ENCODE measurements around the gene CAV3. TPM values are rescaled to one million over a fixed set of nuclear protein-coding genes. Genes with fewer than 3 reads are reported as not detected.

The CAV3 gene
- total RNA-seq, 1 donor from 2014 or later, result 0.32 TPM

DNA sequence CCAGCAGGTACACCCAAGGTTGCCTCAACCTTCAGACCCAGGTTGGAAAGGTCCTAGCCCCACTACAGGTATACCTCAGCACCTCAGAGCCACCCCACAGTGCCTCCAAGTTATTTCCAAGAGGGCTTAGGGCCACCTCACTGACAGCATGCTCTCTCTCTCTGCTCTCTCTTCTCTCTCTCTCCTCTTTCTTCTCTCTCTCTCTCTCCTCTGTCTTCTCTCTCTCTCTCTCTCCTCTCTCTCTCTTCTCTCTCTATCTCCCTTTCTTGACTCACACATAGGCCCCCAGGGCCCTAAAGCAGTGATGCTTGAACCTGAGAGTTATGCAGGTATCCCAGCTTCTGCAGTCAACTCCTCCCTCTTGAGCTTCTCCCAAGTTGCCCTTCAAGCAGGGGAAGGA, 4.2 kb downstream of the CAV3 start:
- Histone ChIP-seq H3K4me3 (no peak overlapping the region), H3K9me3 (no peaks in the 10 kb centered on the region), H3K27ac (no peak overlapping the region), H3K4me1 (no peaks in the 10 kb centered on the region), H3K36me3 (no peaks in the 10 kb centered on the region), H3K27me3 (no peaks in the 10 kb centered on the region)
- DNase-seq (no peak), ATAC-seq (no peak)
- intact Hi-C loops (cut with DNase I), result no loop called here
- TF ChIP-seq, protein P1, sequence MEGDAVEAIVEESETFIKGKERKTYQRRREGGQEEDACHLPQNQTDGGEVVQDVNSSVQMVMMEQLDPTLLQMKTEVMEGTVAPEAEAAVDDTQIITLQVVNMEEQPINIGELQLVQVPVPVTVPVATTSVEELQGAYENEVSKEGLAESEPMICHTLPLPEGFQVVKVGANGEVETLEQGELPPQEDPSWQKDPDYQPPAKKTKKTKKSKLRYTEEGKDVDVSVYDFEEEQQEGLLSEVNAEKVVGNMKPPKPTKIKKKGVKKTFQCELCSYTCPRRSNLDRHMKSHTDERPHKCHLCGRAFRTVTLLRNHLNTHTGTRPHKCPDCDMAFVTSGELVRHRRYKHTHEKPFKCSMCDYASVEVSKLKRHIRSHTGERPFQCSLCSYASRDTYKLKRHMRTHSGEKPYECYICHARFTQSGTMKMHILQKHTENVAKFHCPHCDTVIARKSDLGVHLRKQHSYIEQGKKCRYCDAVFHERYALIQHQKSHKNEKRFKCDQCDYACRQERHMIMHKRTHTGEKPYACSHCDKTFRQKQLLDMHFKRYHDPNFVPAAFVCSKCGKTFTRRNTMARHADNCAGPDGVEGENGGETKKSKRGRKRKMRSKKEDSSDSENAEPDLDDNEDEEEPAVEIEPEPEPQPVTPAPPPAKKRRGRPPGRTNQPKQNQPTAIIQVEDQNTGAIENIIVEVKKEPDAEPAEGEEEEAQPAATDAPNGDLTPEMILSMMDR (IDR thresholded peaks at IDR 0.05), result no peak

- intact Hi-C loops (cut with DNase I), result no loop called here
- no peak overlapping the region for H3K4me3 ChIP-seq
- H3K9me3 ChIP-seq, result no peaks in the 10 kb centered on the region
- ATAC-seq, result no peak
- TF ChIP-seq, protein P1 (IDR thresholded peaks at IDR 0.05), result no peak
- H3K4me1 ChIP-seq, result no peaks in the 10 kb centered on the region
- no peaks in the 10 kb centered on the region for H3K36me3 ChIP-seq
- H3K27ac ChIP-seq, result no peak overlapping the region
- no peak for DNase-seq
- H3K27me3 ChIP-seq, result no peaks in the 10 kb centered on the region
These were observed 5.0 kb downstream of the CAV3 start for GRCh38 chr3:8738639-8739038.

GRCh38 chr3:8739757-8740504, 6.3 kb downstream of the CAV3 start:
- Histone ChIP-seq H3K27ac (no peak overlapping the region), H3K4me1 (no peaks in the 10 kb centered on the region), H3K36me3 (no peaks in the 10 kb centered on the region), H3K27me3 (no peaks in the 10 kb centered on the region), H3K4me3 (no peak overlapping the region), H3K9me3 (no peaks in the 10 kb centered on the region)
- intact Hi-C loops (cut with DNase I), result no loop called here
- TF ChIP-seq, protein P1 (IDR thresholded peaks at IDR 0.05), result no peak
- no peak for ATAC-seq
- DNase-seq, result no peak

DNA sequence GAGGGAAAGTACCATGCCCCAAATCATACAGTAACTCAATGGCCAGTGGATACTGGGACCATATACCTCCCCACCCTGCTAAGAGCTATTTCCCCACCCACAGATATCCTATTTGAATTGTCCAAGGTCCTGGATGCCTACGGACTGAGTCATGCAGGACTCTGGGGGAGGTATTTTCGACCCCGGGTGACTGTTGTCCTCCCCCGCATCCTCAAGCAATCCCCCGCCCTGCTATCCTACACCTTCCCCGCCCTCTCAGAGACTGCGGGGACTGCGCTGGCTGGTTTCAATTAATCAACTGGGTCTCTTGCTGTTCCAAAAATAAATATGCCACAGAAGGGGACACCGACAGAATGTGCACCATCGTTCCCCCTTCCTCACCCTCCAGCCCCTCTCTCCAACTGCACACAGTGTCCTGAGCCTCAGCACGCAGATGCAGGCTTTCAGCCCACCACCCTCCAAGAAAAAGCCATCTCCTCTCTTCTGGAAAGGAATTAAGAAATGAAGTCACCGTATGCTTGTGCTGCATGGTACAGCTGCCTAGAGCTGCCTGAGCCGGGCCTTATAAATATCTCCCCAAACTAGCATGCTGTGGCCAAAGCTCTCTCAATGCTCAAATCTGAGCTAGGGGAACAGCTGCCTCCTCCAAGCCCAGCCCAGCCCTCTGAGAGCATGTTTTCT, 8.1 kb downstream of the CAV3 start:
- TF ChIP-seq, protein P1 (IDR thresholded peaks at IDR 0.05), result no peak
- Histone ChIP-seq H3K4me1 (no peaks in the 10 kb centered on the region), H3K9me3 (no peaks in the 10 kb centered on the region), H3K27me3 (no peaks in the 10 kb centered on the region), H3K36me3 (no peaks in the 10 kb centered on the region), H3K4me3 (no peak overlapping the region), H3K27ac (no peak overlapping the region)
- intact Hi-C loops (cut with DNase I), result no loop called here
- DNase-seq (no peak), ATAC-seq (no peak)

GRCh38 chr3:8743021-8743601, 9.5 kb downstream of the CAV3 start:
- H3K4me1 ChIP-seq, result no peaks in the 10 kb centered on the region
- no peak for ATAC-seq
- intact Hi-C loops (cut with DNase I), result no loop called here
- no peak overlapping the region for H3K4me3 ChIP-seq
- H3K27ac ChIP-seq, result no peak overlapping the region
- no peaks in the 10 kb centered on the region for H3K36me3 ChIP-seq
- TF ChIP-seq, protein P1 (IDR thresholded peaks at IDR 0.05), result no peak
- H3K27me3 ChIP-seq, result no peaks in the 10 kb centered on the region
- no peaks in the 10 kb centered on the region for H3K9me3 ChIP-seq
- DNase-seq, result no peak
